GM13977 (cell line): ENCODE results near the gene TMEM270.

Experiments
- DNase-seq: peaks from one replicate; pipeline ENCODE4 v3.0.0; 2012; ENCODE audit warnings: low spot score
- in situ Hi-C: fragments of 300-500 bp; cut with MboI; formaldehyde crosslinking; loops from one replicate; pipeline ENCODE4 v1.12.0; 2022; ENCODE audit warnings: low sequenced_read_pairs, low pct_unique_long_range_greater_than_20kb, mixed read lengths, inconsistent platforms; ENCODE audit not compliant: unreplicated experiment
- TF ChIP-seq, protein P1 (sequence below): IDR thresholded peaks from 2 replicates; pipeline ENCODE4 v1.5.1; 2012; ENCODE audit warnings: mild to moderate bottlenecking, control low read depth; ENCODE audit not compliant: insufficient read depth; ENCODE audit errors: extremely low read depth, missing control alignments

The TMEM270 gene

DNA sequence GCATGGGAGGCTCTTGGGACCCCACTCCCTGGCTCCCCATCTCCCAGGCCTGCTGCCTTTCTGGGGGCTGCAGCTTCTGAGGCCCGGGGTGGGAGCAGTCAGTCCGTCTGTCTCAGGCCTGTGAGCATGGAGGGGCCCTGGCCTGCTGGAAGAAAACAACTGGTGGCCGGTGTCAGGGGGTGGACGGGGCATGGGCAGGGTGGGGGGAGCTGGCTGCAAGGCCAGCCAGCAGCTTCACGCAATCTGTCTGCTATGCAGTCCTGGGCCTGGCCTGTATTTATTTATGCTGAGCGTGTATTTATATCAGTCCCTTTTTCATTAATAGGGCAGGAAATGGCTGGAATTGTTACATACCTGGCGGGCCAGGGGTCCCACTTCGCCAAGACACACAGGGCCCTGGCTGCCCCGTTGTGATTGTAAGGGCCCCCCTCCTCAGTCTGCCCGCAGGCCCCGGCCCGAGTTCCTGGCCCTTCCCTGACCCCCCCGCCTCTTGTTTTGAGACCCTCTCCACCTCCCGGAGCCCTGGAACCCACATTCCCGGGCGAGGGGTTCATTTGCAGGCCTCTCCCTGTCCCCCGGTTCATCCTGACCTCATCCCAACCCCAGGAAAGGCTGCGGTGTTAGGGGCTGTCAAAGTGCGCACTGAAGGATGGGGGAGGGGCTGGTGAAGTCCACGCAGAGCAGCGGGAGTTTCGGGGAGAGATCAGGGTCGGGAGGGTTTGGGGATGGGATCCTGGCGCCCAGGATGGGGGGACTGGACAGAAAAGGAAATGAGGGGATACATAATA is 8.2 kb downstream of the TMEM270 start:
- TF ChIP-seq, protein P1, sequence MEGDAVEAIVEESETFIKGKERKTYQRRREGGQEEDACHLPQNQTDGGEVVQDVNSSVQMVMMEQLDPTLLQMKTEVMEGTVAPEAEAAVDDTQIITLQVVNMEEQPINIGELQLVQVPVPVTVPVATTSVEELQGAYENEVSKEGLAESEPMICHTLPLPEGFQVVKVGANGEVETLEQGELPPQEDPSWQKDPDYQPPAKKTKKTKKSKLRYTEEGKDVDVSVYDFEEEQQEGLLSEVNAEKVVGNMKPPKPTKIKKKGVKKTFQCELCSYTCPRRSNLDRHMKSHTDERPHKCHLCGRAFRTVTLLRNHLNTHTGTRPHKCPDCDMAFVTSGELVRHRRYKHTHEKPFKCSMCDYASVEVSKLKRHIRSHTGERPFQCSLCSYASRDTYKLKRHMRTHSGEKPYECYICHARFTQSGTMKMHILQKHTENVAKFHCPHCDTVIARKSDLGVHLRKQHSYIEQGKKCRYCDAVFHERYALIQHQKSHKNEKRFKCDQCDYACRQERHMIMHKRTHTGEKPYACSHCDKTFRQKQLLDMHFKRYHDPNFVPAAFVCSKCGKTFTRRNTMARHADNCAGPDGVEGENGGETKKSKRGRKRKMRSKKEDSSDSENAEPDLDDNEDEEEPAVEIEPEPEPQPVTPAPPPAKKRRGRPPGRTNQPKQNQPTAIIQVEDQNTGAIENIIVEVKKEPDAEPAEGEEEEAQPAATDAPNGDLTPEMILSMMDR: no peak
- DNase-seq: no peak
- in situ Hi-C loops: loop anchor here (25.0 kb wide), 1 partner anchor 257 kb away; the partner anchor contains the start of gene MLXIPL

DNA sequence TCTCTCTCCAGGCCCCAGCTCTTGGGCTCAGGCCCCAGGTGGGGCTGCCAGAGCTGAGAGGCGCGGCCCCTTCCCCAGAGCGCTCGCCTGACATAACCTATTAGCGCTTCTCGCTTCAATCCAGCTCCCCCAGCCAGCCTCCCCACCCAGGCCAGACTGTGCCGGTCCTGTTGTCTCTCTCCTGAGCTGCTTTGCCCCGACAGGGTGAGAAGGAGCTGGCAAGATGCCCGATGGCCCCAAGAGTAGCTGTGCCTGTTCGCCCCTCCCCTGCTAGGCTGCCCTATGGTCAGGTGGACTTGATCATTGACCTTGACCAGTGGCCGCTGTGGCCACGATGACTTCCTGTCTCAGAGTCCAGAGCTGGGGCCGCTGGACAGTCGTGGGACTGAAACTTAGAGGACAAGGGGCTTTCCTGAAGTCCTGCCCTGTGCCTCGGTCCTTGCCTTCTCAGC is 9.1 kb downstream of the TMEM270 start:
- TF ChIP-seq, protein P1: no peak
- in situ Hi-C loops: loop anchor here (25.0 kb wide), 1 partner anchor 258 kb away; the partner anchor contains the start of gene MLXIPL
- DNase-seq: no peak

DNA sequence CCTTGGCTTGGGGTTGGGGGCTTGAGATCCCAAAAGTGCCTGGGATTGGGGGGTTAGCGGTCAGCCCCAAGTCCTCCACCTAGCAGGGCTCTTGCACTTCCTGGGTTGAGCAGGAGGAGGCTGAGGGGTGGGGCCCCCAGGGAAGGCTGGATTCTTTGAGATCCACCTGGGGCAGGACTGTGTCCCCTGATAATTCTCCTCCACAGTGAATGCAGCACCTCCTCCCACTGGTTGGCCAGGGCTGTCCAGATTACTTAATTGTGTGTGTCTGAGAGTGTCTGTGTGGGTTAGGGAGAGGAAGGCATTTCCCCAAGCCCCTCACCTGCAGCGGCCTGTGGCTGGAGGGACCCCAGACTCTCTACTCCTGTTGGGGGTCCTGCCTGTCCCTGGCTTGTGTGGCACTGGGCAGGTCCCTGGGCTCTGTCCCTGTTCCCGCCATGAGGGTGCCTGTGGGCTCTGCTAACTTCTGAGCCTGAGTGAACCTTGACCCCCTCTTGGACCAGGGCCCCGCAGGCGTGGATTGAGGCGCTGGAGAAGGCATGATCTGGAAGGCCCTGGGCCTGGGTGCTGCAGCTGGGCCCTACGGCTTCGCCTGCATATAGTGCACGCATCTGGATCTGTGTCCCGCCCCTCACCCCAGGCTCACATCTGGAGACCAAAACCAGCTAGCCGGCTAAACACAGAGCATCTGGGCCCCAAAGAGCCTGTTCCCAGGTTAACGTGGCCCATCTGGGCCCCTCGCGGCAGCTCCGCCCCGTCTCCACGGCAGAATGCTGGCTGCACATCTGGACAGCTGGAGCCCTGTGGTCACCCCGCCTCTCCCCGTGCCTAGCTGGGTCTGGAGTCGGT is 10.4 kb downstream of the TMEM270 start:
- no peak for DNase-seq
- TF ChIP-seq, protein P1: no peak
- in situ Hi-C loops: loop anchor here (25.0 kb wide), 1 partner anchor 259 kb away; the partner anchor contains the start of gene MLXIPL

DNA sequence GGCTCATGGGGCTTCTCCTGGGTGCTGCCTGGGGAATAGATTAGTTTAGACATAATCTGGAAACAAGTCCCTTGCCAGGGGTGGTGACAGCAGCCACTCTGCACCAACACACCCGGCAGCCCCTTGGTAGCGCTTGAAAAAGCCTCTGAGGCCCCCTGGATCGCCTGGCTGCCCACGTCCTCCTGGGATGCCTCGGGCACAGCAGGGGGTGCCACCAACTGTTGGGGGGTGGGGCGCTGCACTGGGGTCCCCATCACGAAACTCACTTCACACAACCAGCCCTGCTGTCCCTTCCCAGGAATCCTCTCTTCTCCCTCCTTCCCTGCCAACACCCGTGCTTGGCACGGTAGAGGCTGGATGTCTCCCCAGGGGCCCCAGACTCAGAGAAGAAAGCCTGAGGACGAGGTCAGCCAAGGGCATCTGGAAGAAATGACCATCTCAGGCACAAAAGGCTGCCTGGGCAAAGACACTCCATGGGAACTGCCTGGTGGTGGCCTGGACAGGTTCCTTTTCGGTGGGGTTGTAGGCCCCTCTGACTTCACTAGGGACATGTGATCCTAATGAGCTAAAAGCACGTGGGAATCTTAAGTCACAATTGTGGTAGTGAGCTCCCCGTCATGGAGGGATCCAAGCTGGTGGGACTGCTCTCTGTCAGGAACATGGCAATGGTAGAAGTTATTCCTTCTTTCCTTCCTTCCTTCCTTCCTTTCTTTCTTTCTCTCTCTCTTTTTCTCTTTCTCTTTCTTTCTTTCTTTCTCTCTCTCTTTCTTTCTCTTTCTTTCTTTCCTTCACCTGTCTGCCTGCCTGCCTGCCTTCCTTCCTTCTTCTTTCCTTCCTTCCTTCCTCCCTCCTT is 11.3 kb downstream of the TMEM270 start:
- TF ChIP-seq, protein P1: no peak
- DNase-seq: no peak
- in situ Hi-C loops: loop anchor here (25.0 kb wide), 1 partner anchor 260 kb away; the partner anchor contains the start of gene MLXIPL

DNA sequence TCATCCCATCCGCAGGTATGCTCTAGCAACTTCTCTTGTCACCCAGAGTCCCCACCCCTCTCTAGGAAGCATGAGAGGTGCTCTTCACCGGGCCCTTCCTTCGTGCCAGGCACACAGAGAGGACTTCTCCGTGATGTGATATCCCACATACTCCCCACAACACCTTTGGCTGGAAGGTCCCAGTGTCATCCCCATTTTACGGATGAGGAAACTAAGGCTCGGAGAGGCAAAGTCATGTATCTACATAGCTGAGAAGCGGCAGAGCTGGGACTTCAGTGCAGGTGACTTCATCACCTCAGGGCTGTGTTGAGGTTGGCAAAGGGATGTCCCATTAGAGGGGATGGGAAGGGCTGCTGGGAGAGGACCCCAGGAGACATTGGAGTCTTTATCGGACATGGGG is 15.4 kb downstream of the TMEM270 start:
- TF ChIP-seq, protein P1: no peak
- no peak for DNase-seq
- in situ Hi-C loops: no loop called here

DNA sequence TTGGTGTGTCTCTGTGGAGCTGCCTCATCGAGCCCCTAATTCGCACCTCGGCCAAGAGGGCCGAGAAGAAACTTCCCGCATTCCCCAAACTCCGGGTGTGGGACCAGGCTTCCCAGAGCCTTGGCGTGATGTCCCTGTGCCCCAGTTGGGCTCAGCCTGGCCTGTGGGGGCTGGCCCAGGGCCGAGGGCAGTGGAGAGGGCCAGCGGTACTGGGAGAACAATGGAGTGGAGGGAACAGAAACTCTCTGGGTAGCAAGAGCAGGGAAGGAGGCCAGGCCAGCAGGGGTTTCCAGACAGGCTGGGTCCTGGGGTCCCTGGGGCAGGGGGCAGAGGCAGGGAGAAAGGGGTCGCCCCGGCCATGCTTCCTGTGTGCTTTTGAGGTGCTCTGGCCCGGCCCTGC is 16.0 kb downstream of the TMEM270 start:
- in situ Hi-C loops: no loop called here
- TF ChIP-seq, protein P1: no peak
- DNase-seq: no peak
